ENCODE data around the gene SH3PXD2A.
"Not testable (repeated sequence)": the region's sequence is repeated elsewhere in the genome, so short reads cannot be mapped to it uniquely, and the experiment has no call there.

SH3PXD2A gene

GRCh38 chr10:103667356-103667755, 188.0 kb downstream of the SH3PXD2A start:
- DNase-seq (ENCODE audit: low spot score) = no peak

GRCh38 chr10:103666762-103667150, 188.6 kb downstream of the SH3PXD2A start:
- DNase-seq (ENCODE audit: low spot score) = no peak

GRCh38 chr10:103666087-103666761, 189.2 kb downstream of the SH3PXD2A start:
- no peak for DNase-seq (ENCODE audit: low spot score)

GRCh38 chr10:103665162-103665889, 190.1 kb downstream of the SH3PXD2A start:
- DNase-seq (ENCODE audit: low spot score) = no peak

- no peak for DNase-seq (ENCODE audit: low spot score)
Measured at GRCh38 chr10:103663802-103664201, 191.6 kb downstream of the SH3PXD2A start.

- no peak for DNase-seq (ENCODE audit: low spot score)
Measured at GRCh38 chr10:103663236-103663635, 192.1 kb downstream of the SH3PXD2A start.

- not testable (repeated sequence) for DNase-seq (ENCODE audit: low spot score)
Measured at GRCh38 chr10:103662704-103663103, 192.7 kb downstream of the SH3PXD2A start.

GRCh38 chr10:103661198-103661950, 194.0 kb downstream of the SH3PXD2A start:
- DNase-seq (ENCODE audit: low spot score) = no peak

GRCh38 chr10:103660364-103661197, 194.8 kb downstream of the SH3PXD2A start:
- DNase-seq (ENCODE audit: low spot score) = no peak

GRCh38 chr10:103659674-103660363, 195.6 kb downstream of the SH3PXD2A start:
- no peak for DNase-seq (ENCODE audit: low spot score)

GRCh38 chr10:103658049-103658577, 197.3 kb downstream of the SH3PXD2A start:
- DNase-seq (ENCODE audit: low spot score) = no peak

GRCh38 chr10:103657061-103657591, 198.2 kb downstream of the SH3PXD2A start:
- no peak for DNase-seq (ENCODE audit: low spot score)

GRCh38 chr10:103654925-103655324, 200.5 kb downstream of the SH3PXD2A start:
- DNase-seq (ENCODE audit: low spot score) = no peak

GRCh38 chr10:103653581-103654037, 201.8 kb downstream of the SH3PXD2A start:
- no peak for DNase-seq (ENCODE audit: low spot score)

GRCh38 chr10:103652599-103653281, 202.6 kb downstream of the SH3PXD2A start:
- DNase-seq (ENCODE audit: low spot score) = no peak

- no peak for DNase-seq (ENCODE audit: low spot score)
Measured at GRCh38 chr10:103651783-103652476, 203.4 kb downstream of the SH3PXD2A start.

- no peak for DNase-seq (ENCODE audit: low spot score)
Measured at GRCh38 chr10:103651333-103651732, 204.0 kb downstream of the SH3PXD2A start.

GRCh38 chr10:103649654-103650423, 205.5 kb downstream of the SH3PXD2A start:
- no peak for DNase-seq (ENCODE audit: low spot score)
